ENCODE results near the gene MTG1.
"Not testable (repeated sequence)": the region's sequence is repeated elsewhere in the genome, so short reads cannot be mapped to it uniquely, and the experiment has no call there.

MTG1 gene

DNA sequence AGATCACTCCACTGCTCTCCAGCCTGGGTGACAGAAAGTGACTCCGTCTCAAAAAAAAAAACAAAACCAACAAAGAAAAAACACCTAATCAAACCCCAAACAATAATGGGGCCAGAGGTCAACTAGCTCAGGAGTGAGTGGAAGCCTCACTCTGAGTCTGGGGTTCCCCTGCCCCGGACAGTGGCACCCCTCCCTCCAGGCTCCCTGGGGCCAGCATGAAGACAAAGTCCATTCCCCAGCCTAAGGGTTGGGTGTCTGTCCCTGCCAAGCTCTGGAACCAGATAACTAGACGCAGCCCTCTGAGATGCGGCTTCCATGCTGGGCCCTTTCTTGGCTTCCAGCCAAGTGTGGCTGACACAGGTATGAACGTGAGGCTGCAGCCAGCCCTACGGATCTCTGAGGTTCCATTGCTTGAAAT lies 34.4 kb upstream of the MTG1 start:
- no peak for DNase-seq

DNA sequence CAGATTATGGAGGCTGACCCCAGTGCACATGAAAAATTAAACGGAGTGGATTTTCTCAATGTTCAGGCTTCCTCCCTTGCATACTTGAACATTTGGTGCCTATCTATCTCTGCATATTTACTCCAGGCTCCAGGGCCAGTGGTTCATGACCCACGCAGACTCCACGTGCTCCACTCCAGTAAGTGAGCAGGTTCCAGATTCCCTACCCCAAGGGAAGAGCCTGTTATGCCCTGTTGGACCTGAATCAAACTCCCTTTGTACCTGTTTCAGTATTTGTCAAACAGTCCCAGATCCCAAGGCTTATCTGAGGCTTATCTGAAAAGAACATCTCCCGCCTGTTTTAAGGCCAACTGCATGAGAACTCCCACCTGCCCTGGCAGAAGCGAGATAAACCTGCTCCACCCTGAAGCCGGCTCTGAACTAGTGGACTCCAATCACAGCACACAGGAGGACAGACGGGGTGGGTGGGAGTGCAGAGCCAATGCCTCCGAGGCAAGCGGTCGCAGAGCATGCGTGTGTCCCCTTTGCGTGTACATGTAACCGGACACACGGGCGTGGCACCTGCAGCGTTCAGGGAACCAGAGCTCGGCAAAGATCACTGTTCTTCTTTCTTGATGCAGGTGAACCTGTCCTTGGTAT lies 33.9 kb upstream of the MTG1 start:
- no peak for DNase-seq

DNA sequence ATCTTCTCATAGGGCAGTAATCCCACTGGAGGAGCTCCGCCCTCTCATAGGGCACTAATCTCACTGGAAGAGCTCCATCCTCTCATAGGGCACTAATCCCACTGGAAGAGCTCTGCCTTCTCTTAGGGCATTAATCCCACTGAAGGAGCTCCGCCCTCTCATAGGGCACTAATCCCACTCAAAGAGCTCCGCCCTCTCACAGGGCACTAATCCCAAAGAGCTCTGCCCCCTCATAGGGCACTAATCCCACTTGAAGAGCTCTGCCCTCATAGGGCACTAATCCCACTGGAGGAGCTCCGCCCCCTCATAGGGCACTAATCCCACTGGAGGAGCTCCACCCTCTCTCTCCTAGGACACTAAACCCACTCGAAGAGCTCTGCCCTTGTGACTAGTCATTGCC lies 32.7 kb upstream of the MTG1 start:
- DNase-seq: no peak

DNA sequence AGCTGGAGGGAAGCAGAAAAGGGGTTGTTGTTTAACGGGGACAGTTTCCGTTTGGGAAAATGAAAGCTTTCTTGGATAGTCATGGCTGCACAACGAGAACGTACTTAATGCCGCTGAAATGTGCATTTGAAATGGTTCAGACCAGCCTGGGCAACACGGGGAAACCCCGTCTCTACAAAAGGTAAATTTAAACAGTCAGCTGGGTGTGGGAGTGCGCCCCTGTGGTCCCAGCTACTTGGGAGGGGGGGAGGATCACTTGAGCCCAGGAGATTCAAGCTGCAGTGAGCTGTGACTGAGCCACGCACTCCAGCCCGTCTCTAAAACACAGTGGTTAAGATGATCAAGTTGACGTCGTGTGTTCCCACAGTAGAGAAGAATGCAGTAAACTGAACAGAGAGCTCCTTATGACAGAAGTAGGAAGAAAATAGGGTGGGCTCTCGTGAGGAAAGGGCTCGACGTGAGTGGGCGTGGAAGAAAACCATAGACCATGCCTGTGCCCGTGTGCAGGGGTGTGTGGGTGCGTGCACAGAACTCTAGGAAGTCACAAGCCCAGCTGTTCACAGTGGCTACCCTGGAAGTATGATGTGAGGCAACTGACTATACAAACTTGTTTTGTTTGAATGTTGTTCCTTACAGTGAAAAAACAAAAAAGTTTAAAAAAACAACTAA lies 32.0 kb upstream of the MTG1 start:
- no peak for DNase-seq

DNA sequence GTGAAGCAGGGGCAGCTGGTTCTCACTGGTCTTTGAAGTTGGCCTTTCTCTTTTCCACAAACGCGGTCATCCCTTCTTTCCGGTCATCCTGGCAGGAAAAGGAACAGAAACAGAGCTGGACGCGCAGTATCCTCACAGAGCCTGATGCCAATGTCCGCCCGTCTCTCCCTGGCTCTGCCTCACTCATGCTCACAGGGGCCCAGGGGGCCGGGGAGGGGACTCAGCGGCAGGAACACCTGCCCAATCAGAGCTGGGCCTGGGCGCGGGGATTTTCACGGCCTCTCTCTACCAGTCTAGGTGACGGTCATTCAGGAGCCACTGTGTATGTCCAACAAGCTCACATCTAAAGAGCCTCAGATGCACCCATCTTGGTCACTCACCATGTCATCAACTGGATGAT lies 31.1 kb upstream of the MTG1 start:
- DNase-seq: no peak

DNA sequence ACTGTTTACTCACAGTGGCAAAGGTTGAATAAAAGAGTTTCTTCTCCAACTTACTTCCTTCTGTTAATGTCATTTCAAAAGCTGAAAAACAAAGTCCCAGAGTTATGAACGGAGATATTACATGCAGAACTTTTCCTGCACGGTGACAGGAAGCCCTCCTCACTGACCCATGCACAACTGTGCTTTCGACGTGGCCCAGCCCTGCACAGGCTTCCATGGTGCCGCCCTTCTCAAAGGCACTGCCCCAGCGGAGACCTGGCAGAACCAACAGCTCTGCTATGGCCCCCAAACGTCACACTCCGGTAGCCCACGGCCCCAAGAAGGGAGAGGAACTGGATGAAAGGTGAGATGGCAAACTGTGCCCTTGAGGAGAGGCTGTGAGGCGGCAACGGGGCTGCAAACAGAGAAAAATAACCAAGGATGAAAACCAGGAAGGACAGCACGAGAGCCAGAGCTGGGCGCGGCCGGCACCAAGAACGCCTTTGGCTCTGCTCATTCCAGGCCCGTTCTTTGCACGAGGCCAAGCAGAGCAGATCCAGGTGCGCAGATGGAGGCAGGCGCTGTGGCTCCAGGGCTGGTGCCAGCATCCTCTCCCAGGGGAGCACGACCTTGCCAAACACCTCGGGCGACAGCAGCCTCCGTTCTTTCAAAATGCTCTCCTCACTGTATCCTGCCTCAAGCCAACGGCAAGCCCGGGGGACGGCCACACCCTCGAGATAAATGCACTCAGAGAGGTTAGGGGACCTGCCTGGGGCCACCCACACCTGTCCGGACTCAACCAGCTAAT lies 29.1 kb upstream of the MTG1 start:
- DNase-seq: no peak

DNA sequence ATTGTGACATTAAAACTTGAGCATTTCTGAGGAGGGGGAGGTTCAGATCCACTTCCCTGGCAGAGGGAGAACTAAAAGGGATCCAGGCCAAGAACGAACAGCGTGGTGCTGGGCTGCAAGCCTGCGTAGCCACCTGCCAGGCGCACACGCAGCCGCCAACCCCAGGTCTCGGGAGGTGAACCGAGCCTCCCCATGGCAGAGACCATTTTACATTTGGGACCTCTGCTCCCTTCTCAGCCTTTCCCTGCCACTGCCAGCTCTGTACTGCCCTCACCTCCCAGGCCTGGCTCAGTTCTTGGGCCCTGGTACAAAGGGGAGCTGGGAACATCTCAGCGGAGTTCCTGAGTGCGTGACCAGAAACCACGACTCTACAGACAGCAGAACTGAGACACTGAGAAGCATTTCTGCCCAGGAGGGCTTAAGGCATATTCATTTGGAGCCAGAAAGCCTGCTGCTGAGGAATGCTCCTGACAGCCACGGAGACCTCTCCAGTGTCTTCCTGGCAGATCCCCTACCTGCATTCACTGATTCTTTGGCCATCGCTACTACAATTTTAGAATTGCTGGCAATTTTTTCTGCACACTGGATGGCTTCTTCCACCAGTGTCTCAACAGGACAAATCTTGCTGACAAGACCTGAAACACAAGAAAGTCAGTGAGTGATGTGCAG lies 28.4 kb upstream of the MTG1 start:
- no peak for DNase-seq

DNA sequence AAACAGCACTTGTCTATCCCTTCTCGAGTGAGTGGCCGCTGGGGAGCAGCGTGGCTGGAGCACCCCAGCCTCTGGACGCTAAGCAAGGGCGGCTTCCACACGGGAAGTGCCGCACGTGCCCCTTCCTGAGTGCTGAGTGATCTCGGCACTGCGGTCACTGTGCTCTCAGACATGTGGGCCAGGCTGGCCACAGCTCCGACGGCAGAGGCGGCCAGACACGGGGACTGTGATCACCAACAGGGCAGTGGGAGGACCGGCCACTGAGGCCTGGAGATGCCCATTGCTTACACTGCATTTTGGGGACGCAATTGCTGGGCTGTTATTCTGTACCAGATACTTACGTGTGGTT lies 27.9 kb upstream of the MTG1 start:
- DNase-seq: no peak

DNA sequence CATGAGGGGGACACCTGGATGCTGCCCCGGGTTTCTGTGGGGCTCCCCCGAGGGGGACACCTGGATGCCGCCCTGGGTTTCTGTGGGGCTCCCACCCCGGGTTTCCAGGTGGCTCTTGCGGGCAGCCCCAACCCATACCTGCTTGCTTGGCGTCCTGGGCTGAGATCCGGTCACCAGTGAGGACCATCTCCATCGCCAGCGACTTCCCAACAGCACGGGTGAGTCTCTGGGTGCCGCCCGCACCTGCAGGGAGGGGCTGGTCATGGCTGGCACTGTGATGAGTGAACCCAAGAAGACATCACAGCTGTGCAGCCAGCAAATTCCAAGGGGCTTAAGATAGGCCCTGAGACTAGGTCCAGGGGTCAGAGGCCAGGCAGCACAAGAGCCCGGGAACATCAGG lies 27.2 kb upstream of the MTG1 start:
- no peak for DNase-seq

DNA sequence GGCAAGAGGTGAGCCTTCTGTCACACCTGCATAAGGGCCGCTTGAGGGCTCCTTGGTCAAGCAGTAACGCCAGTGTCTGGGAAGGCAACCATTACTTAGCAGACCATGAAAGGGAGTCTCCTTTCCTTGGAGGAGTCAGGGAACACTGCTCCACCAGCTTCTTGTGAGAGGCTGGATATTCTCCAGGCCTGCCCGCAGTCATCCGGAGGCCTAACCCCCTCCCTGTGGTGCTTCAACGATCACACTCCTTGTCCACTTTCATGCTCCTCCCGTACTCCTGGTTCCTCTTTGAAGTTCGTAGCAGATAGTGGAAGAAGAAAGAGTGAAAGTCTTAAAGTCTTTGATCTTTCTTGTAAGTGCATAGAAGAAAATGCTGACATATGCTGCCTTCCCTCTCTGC lies 26.5 kb upstream of the MTG1 start:
- not testable (repeated sequence) for DNase-seq

DNA sequence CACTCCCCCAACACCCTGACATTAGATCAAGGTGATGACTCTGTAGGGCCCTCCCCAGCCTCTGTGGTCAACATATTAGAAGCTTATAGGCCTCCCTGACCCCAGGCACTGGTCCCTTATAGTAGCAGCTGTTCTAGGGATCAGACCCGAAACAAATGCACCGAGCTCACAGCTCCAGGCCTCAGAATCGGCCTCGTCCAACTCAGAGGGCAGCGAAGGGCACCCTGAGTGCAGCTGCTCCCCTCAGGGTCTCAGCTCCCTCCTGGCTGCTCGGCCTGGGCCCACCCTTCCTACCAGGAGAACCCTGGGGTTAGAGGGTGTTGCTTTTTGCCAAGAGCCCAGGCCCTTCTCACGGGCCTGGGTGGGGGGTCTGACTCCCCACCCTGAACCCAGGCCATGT lies 25.8 kb upstream of the MTG1 start:
- no peak for DNase-seq

DNA sequence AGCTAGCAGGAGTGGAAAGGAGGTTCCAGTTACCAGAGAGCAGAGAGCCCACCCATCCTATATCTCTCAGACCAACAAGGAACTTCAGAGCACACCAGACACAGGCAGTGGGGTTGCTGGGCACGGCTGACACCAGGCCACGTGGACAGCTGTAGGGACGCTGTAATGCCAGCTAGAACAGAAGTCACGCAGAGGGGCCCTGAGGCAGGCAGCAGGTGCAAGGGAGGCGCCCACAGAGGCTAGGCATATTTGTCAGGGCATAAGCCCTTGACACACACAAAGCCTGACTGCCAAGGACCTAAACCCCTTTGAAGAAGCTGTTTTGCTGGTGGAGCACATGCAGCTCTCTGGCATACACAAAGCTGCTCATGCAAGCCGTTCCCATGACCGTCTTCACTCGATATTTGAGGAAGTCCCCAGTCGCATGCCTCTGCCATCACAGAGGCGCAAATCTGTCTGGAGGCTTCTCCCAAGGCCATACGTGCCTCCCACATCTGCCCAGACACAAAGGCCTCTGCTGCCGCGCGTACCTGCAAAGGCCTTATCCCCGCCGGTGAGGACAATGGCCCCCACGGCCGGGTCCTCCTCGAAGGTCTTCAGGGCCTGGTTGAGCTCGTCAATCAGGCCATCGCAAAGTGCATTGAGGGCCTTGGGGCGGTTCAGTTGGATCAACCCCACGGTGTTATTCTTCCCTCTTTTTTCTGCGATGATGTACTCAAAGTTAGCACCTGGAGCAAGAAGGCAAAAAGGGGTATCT lies 23.7 kb upstream of the MTG1 start:
- DNase-seq: no peak

DNA sequence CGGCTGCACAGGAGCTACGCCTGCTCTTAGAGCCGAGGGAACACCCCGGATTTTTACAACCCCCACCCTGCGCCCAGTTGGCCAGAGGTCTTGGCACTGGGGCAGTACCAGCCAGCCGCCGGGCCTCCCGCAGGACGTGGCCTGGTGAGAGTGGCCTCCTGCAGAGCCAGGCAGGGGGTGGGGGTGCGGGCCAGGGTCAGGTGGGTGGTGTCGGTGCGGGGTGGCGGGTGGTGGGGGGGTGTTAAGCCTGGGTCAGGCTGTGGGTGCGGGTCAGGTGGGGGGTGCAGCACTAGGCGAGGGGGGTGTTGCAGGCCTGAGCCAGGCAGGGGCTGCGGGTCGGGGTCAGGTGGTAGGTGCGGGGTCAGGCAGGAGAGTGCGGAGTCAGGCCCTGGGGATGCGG lies 21.4 kb upstream of the MTG1 start:
- no peak for DNase-seq

DNA sequence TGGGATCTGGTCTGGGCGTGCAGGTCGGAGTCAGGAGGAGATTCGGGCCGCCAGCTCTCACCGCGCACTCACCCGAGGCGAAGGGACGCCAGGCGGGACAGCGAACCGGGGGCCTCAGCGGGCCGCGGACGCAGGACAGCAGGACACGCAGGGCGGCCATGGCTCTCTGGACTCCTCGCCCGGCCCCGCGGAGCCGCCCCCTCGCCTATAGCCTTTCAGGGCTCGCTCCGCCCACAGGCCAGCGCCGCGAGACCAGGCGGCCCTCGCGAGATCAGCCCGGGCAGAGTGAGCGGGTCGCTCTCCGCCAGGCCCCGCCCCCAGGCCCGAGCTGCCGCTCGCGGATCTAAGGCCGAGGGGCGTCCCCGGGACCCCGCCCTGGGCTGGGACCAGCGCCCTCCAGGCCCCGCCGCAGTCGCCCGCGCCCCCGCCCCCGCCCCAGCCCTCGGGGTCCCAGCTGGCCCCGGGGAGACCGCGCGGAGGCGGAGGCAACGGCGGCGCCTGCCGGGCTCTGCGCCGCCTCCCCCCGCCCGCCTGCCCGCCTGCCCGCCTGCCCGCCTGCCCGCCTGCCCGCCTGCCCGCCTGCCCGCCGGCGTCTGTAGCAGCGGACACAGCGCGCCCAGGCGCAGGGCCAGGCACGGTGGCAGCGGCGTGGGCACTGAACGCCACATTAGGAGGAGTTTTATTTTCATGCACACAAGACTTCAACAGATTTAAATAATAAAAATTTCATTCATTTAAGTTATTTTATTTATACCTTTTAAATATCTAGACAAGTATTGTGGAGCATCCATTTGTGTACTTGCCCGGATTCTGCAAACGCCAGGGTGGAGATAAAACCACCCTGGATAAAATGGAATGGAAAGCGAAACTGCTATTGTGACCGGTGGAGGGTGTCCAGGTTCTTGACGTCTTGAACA lies 20.5 kb upstream of the MTG1 start, which contains the start of gene ECHS1:
Gene ECHS1 (minus strand): TSS at position 181 of the 917 bp plus-strand sequence. CDS start 21 bp downstream, at position 160.
- peak; percentile 98 to 99 (median 98) for DNase-seq

DNA sequence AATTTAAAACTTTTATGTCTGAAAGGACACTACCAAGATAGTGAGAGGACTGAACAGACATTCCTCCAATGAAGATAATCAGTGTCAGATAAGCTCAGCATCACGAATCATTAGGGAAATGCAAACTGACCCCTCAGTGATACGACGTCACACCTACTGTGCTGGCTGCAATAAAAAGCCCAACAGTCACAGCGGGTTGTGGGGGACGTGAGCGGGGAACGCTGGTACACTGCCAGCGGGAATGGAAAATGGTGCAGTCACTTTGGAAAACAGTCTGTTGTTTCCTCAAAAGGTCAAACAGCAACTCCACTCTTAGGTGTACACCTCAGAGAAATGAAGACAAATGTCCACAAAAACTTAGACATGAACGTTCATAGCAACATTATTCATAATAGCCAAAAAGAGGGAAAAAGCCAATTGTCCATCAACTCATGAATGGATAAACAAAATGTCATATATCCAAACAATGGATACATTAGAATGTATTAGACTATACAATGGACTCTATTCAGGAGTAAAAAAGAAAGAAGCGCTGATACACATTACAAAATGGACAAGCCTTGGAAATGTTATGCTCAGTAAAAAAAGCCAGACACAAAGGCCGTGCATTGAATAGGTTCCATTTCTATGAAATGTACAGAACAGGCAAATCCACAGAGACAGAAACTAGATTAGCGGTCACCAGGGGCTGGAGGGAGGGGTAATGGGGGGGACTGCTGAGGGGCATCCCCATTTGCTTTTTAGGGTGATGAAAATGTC lies 18.4 kb upstream of the MTG1 start:
- DNase-seq: no peak

DNA sequence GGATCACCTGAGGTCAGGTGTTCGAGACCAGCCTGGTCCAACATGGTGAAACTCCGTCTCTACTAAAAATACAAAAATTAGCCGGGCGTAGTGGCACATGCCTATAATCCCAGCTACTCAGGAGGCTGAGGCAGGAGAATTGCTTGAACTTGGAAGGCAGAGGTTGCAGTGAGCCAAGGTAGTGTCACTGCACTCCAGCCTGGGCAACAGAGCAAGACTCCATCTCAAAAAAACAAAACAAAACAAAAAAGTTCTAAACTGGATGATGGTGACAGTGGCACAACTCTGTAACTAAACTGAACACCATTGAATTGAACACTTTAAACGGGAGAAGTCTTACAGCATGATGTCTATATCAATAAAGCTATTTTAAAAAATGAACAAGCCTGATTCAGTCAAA lies 17.8 kb upstream of the MTG1 start:
- DNase-seq: not testable (repeated sequence)

DNA sequence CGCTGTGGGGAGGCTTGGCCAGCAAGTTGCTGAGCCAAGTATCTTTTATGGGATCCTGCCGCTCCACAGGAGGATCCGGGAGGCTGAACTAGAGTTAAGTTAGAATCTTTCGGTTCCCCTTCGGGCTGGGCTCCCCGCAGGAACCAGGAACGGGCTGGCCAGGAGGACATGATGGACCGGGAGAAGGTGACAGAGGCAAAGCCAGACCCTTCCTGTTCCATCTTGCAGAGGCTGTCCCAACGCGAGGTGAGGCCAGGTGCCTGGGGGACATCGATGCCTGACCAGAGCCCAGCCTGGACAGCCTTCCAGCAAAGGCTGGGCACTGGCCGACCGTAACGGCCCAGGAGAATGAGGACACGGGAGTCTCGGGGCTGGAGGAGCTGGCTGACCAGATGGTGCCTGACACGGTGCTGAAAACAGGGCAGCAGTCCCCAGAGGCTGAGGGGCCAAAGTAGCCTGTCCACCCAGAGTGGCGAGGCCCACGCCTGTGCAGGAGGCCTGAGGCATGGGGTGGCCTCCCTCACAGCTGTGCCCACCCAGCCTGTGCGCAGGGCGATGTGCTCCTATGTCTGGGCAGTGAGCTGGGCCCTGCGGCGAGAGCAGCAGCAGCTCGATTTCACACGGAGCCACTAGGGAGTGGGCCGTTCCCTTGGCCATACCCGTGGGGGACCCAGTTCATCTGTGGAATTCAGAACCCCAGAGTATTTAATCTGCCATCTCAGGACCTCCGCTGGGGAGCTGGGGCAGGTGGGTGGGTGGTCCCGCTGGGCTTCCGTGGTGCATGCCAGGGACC lies 16.7 kb upstream of the MTG1 start:
- DNase-seq: no peak

DNA sequence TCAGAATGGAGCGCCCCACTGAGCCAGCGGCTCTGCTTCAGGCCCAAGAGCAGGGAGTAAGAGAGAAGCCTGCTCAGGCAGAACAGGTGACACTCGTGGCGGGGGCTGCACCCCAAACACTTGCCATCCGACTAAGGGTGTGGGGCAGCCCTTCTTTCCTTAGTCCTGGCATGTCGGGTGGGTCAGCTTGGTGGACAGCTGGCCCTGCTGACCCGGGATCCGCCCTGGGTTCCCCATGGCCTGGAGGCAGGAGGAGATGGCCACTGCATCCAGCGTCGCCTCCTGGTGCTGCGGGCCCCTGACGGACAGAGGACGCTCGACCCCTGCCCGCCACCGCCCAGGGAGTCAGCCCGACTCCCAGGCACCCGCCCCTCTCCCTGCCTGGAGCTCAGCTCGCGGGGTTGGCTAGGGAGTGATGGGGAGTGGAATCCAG lies 16.1 kb upstream of the MTG1 start:
- DNase-seq: no peak

DNA sequence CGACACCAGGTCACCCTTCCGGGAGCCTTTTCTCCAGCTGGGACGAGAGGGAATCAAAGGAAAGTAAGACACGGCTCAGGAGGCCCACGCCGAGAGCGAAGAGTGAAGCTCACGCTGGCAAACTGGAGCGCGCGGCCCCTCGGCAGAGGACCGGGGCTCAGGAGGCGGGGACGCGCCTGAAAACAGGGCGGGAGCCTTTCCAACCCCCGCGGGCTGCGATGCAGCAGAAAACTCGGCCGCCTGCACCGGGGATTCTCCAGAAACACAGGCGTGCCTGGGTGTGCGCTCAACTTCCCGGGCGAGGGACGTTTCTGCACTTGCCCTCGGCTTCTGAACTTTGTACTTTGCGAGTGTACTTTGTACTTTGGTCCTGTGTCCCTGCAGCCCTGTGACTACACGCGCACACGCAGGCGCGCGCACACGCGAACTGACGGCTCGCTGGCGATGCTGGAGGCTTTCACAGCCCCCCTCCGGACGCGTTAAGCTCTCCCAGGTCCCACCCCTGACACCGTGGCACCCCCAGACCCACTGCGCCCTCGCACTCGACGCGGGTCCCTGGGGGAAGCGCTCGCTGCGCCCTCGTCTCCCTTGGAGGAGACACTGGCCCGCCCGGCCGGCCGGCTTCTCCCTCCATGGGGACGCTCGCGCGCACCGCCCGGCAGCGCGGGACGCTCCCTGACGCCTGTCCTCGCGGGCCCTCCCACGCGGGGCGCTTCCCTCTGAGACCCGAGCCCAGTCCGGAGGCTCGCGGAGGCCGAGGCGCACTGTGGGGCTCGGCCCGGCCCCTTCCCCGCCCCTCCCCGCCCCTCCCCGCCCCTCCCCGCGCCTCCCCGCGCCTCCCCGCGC lies 15.5 kb upstream of the MTG1 start:
- DNase-seq: peak; percentile 90 to 97 (median 96)

All from suppressor macrophage (primary cell).